ENCODE data around the gene FOXK1. TPM values are rescaled to one million over a fixed set of nuclear protein-coding genes. Genes with fewer than 3 reads are reported as not detected.

FOXK1 gene
- total and polyA plus RNA-seq, 4 experiments from 2014 or later, result 1.3 to 53.3 (median 29.0) TPM

- CTCF ChIA-PET (ENCODE audit: partially characterized antibody), result interaction anchor here (0.7 kb wide), 1 partner anchor 9 kb away, joined by 4 read pairs; no protein-coding TSS in a partner anchor
- Mint-ChIP-seq H3K4me1 (peaks cover 40 to 80% (median 54%) of the 10 kb centered on the region in 4 donors), H3K9me3 (no peaks in the 10 kb centered on the region), H3K27me3 (no peaks in the 10 kb centered on the region), H3K4me3 (no peak overlapping the region), H3K27ac (no peak overlapping the region), H3K36me3 (peaks cover 3 to 12% of the 10 kb centered on the region in 2 donors)
- Histone ChIP-seq H3K4me3 (ENCODE audit: low read length in 2 of 2) (no peak overlapping the region), H3K27ac (ENCODE audit: low read depth, low read length) (no peak overlapping the region), H3K9me3 (ENCODE audit: control insufficient read depth in 1 of 2, low read length in 2 of 2) (no peaks in the 10 kb centered on the region), H3K4me1 (ENCODE audit: insufficient read depth, low read length) (peaks cover 55% of the 10 kb centered on the region), H3K27me3 (ENCODE audit: insufficient read depth, low read length) (no peaks in the 10 kb centered on the region), H3K36me3 (ENCODE audit: insufficient read depth, low read length) (no peaks in the 10 kb centered on the region)
- no peak for DNase-seq
- POLR2A ChIA-PET (ENCODE audit: partially characterized antibody), result no interaction called here
- intact Hi-C loops (cut with micrococcal nuclease), result no loop called here
Observed at GRCh38 chr7:4694305-4694704, 12.2 kb downstream of the FOXK1 start.

GRCh38 chr7:4698707-4699275 lies 16.7 kb downstream of the FOXK1 start:
- H3K27ac Mint-ChIP-seq, result peak overlapping the region in 1 of 7 donors; percentile 2
- no peaks in the 10 kb centered on the region for H3K9me3 Mint-ChIP-seq
- peaks cover 38% of the 10 kb centered on the region for H3K4me1 ChIP-seq (ENCODE audit: insufficient read depth, low read length)
- intact Hi-C loops (cut with micrococcal nuclease), result no loop called here
- no peaks in the 10 kb centered on the region for H3K9me3 ChIP-seq (ENCODE audit: control insufficient read depth in 1 of 2, low read length in 2 of 2)
- no peak overlapping the region for H3K4me3 Mint-ChIP-seq
- H3K27me3 Mint-ChIP-seq, result no peaks in the 10 kb centered on the region
- peaks cover 21 to 76% (median 38%) of the 10 kb centered on the region in 4 donors for H3K4me1 Mint-ChIP-seq
- no peaks in the 10 kb centered on the region for H3K27me3 ChIP-seq (ENCODE audit: insufficient read depth, low read length)
- DNase-seq, result no peak
- ChIA-PET POLR2A (ENCODE audit: partially characterized antibody) (no interaction called here), CTCF (ENCODE audit: partially characterized antibody) (no interaction called here)
- peaks cover 0 to 2% of the 10 kb centered on the region in 2 donors for H3K36me3 Mint-ChIP-seq
- H3K36me3 ChIP-seq (ENCODE audit: insufficient read depth, low read length), result peaks cover 4% of the 10 kb centered on the region
- no peak overlapping the region for H3K4me3 ChIP-seq (ENCODE audit: low read length in 2 of 2)
- no peak overlapping the region for H3K27ac ChIP-seq (ENCODE audit: low read depth, low read length)

- CTCF ChIA-PET (ENCODE audit: partially characterized antibody), result interaction anchor here (1.4 kb wide), 1 partner anchor 16 kb away, joined by 4 read pairs; no protein-coding TSS in a partner anchor
- intact Hi-C loops (cut with micrococcal nuclease), result no loop called here
- peaks cover 0 to 2% of the 10 kb centered on the region in 2 donors for H3K36me3 Mint-ChIP-seq
Observed at GRCh38 chr7:4699841-4700240, 17.7 kb downstream of the FOXK1 start.

GRCh38 chr7:4700577-4701235 lies 18.6 kb downstream of the FOXK1 start:
- Mint-ChIP-seq H3K36me3 (peaks cover 0 to 2% of the 10 kb centered on the region in 2 donors), H3K4me3 (no peak overlapping the region), H3K27ac (peak overlapping the region in 1 of 7 donors; percentile 42), H3K4me1 (peaks cover 20 to 72% (median 30%) of the 10 kb centered on the region in 4 donors), H3K9me3 (peaks cover 0 to 1% (median 0%) of the 10 kb centered on the region in 8 donors), H3K27me3 (no peaks in the 10 kb centered on the region)
- Histone ChIP-seq H3K36me3 (ENCODE audit: insufficient read depth, low read length) (peaks cover 4% of the 10 kb centered on the region), H3K4me1 (ENCODE audit: insufficient read depth, low read length) (peaks cover 24% of the 10 kb centered on the region), H3K9me3 (ENCODE audit: control insufficient read depth in 1 of 2, low read length in 2 of 2) (no peaks in the 10 kb centered on the region), H3K27ac (ENCODE audit: low read depth, low read length) (no peak overlapping the region), H3K27me3 (ENCODE audit: insufficient read depth, low read length) (no peaks in the 10 kb centered on the region), H3K4me3 (ENCODE audit: low read length in 2 of 2) (no peak overlapping the region)
- CTCF ChIA-PET (ENCODE audit: partially characterized antibody), result interaction anchor here (1.4 kb wide), 1 partner anchor 17 kb away, joined by 4 read pairs; no protein-coding TSS in a partner anchor
- intact Hi-C loops (cut with micrococcal nuclease), result no loop called here
- POLR2A ChIA-PET (ENCODE audit: partially characterized antibody), result interaction anchor here (0.8 kb wide), 1 partner anchor 59 kb away, joined by 3 read pairs; no protein-coding TSS in a partner anchor
- DNase-seq, result no peak

More at GRCh38 chr7:4699841-4700240, 17.7 kb downstream of the FOXK1 start:
- DNase-seq, result no peak
- Histone ChIP-seq H3K4me1 (ENCODE audit: insufficient read depth, low read length) (peaks cover 29% of the 10 kb centered on the region), H3K36me3 (ENCODE audit: insufficient read depth, low read length) (peaks cover 4% of the 10 kb centered on the region), H3K27ac (ENCODE audit: low read depth, low read length) (no peak overlapping the region), H3K27me3 (ENCODE audit: insufficient read depth, low read length) (no peaks in the 10 kb centered on the region), H3K4me3 (ENCODE audit: low read length in 2 of 2) (no peak overlapping the region), H3K9me3 (ENCODE audit: control insufficient read depth in 1 of 2, low read length in 2 of 2) (no peaks in the 10 kb centered on the region)
- H3K27ac Mint-ChIP-seq, result peak overlapping the region in 4 of 7 donors; percentile 15 to 29 (median 20)
- POLR2A ChIA-PET (ENCODE audit: partially characterized antibody), result no interaction called here
- H3K9me3 Mint-ChIP-seq, result no peaks in the 10 kb centered on the region
- no peak overlapping the region for H3K4me3 Mint-ChIP-seq
- H3K27me3 Mint-ChIP-seq, result no peaks in the 10 kb centered on the region
- peaks cover 22 to 72% (median 35%) of the 10 kb centered on the region in 4 donors for H3K4me1 Mint-ChIP-seq

GRCh38 chr7:4702961-4703512 lies 20.9 kb downstream of the FOXK1 start:
- H3K27ac Mint-ChIP-seq, result peak overlapping the region in 2 of 7 donors; percentile 19 to 75
- H3K4me1 Mint-ChIP-seq, result peaks cover 19 to 68% (median 32%) of the 10 kb centered on the region in 4 donors
- no peaks in the 10 kb centered on the region for H3K27me3 ChIP-seq (ENCODE audit: insufficient read depth, low read length)
- no peak overlapping the region for H3K4me3 ChIP-seq (ENCODE audit: low read length in 2 of 2)
- peaks cover 0 to 3% of the 10 kb centered on the region in 2 donors for H3K36me3 Mint-ChIP-seq
- H3K4me1 ChIP-seq (ENCODE audit: insufficient read depth, low read length), result peaks cover 23% of the 10 kb centered on the region
- peaks cover 4% of the 10 kb centered on the region for H3K36me3 ChIP-seq (ENCODE audit: insufficient read depth, low read length)
- POLR2A ChIA-PET (ENCODE audit: partially characterized antibody), result no interaction called here
- H3K9me3 Mint-ChIP-seq, result peaks cover 0 to 1% (median 0%) of the 10 kb centered on the region in 8 donors
- H3K4me3 Mint-ChIP-seq, result no peak overlapping the region
- intact Hi-C loops (cut with micrococcal nuclease), result no loop called here
- CTCF ChIA-PET (ENCODE audit: partially characterized antibody), result no interaction called here
- H3K27ac ChIP-seq (ENCODE audit: low read depth, low read length), result no peak overlapping the region
- DNase-seq, result no peak
- no peaks in the 10 kb centered on the region for H3K27me3 Mint-ChIP-seq
- H3K9me3 ChIP-seq (ENCODE audit: control insufficient read depth in 1 of 2, low read length in 2 of 2), result no peaks in the 10 kb centered on the region

- H3K4me1 Mint-ChIP-seq, result peaks cover 17 to 68% (median 33%) of the 10 kb centered on the region in 4 donors
- H3K27ac Mint-ChIP-seq, result peak overlapping the region in 1 of 7 donors; percentile 75
- intact Hi-C loops (cut with micrococcal nuclease), result no loop called here
- H3K4me3 Mint-ChIP-seq, result no peak overlapping the region
- Histone ChIP-seq H3K27me3 (ENCODE audit: insufficient read depth, low read length) (no peaks in the 10 kb centered on the region), H3K27ac (ENCODE audit: low read depth, low read length) (no peak overlapping the region), H3K4me1 (ENCODE audit: insufficient read depth, low read length) (peaks cover 23% of the 10 kb centered on the region), H3K9me3 (ENCODE audit: control insufficient read depth in 1 of 2, low read length in 2 of 2) (no peaks in the 10 kb centered on the region), H3K4me3 (ENCODE audit: low read length in 2 of 2) (no peak overlapping the region), H3K36me3 (ENCODE audit: insufficient read depth, low read length) (peaks cover 4% of the 10 kb centered on the region)
- H3K36me3 Mint-ChIP-seq, result peaks cover 0 to 3% of the 10 kb centered on the region in 2 donors
- no peak for DNase-seq
- H3K27me3 Mint-ChIP-seq, result no peaks in the 10 kb centered on the region
- POLR2A ChIA-PET (ENCODE audit: partially characterized antibody), result no interaction called here
- H3K9me3 Mint-ChIP-seq, result peaks cover 0 to 1% (median 0%) of the 10 kb centered on the region in 8 donors
- CTCF ChIA-PET (ENCODE audit: partially characterized antibody), result no interaction called here
Observed at GRCh38 chr7:4703532-4703931, 21.4 kb downstream of the FOXK1 start.
